ENCODE results near the gene DCAF8L2. TPM values are rescaled to one million over a fixed set of nuclear protein-coding genes. Genes with fewer than 3 reads are reported as not detected.

DCAF8L2 gene
- total RNA-seq, 4 donors from 2014 or later, result not detected

- TF ChIP-seq CTCF (IDR thresholded peaks at IDR 0.05; ENCODE audit: low read depth), result no peak
These were observed 125.5 kb downstream of the DCAF8L2 start for GRCh38 chrX:27715610-27716009.

GRCh38 chrX:27728291-27728690 lies 138.1 kb downstream of the DCAF8L2 start:
- TF ChIP-seq CTCF (IDR thresholded peaks at IDR 0.05; ENCODE audit: low read depth), result no peak

DNA sequence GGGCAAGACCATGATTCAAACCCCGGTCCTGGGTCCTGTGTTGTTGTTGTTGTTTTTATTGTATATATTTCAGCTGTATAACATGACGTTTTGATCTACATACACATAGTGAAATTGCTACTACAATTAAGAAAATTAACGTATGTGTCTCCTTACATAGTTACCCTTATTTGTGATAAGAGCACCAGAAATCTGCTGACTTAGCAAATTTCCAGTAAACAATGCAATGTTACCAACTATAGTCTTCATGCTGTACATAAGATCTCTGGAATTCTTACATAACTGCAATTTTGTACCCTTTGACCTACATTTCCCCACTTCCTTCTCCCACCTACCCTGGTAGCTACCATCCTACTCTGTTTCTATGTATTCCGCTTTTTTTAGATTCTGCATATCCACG lies 141.8 kb downstream of the DCAF8L2 start:
- TF ChIP-seq CTCF (IDR thresholded peaks at IDR 0.05; ENCODE audit: low read depth), result no peak

DNA sequence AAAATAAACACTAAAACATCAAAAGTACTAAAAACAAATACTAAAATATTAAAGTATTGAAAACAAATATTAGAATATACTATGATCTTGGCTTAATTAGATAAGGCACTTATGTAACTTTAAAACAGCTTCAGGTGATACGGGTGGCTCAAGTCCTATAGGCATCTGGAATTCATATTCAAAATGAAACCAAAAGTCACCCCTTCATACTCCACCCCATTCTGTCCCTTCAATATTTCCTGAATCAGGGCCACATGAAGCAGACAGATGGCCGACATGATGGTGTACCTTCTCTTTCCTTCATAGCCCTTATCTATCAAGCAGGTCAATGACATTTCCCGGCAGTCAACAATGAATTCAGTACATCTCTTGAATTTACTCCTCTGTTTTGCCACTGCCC lies 145.8 kb downstream of the DCAF8L2 start:
- no peak for TF ChIP-seq CTCF (IDR thresholded peaks at IDR 0.05; ENCODE audit: low read depth)

GRCh38 chrX:27740933-27741332 lies 150.8 kb downstream of the DCAF8L2 start:
- no peak for TF ChIP-seq CTCF (IDR thresholded peaks at IDR 0.05; ENCODE audit: low read depth)

- no peak for TF ChIP-seq CTCF (IDR thresholded peaks at IDR 0.05; ENCODE audit: low read depth)
These were observed 156.4 kb downstream of the DCAF8L2 start for GRCh38 chrX:27746516-27746915.

GRCh38 chrX:27751976-27752375 lies 161.8 kb downstream of the DCAF8L2 start:
- no peak for TF ChIP-seq CTCF (IDR thresholded peaks at IDR 0.05; ENCODE audit: low read depth)
